Measurements from ENCODE around the gene KLHDC8B. TPM values are rescaled to one million over a fixed set of nuclear protein-coding genes. Genes with fewer than 3 reads are reported as not detected.
"Not testable (repeated sequence)": the region's sequence is repeated elsewhere in the genome, so short reads cannot be mapped to it uniquely, and the experiment has no call there.

The KLHDC8B gene
- total and polyA plus RNA-seq, 12 donors, result 127 to 501 (median 237) TPM

DNA sequence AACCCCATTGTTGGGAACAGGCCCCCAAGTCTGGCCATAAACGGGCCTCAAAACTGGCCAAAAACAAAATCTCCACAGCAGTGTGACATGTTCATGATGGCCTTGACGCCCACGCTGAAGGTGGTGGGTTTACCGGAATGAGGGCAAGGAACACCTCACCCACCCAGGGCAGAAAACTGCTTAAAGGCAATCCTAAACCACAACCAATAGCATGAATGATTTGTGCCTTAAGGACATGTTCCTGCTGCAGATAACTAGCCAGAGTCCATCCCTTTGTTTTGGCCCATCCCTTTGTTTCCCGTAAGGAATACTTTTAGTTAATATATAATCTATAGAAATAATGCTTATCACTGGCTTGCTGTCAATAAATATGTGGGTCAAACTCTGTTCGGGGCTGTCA lies 47.7 kb downstream of the KLHDC8B start:
- intact Hi-C loops (cut with DNase I), result no loop called here
- H3K27ac ChIP-seq, result peak overlapping the region in 3 of 5 donors; percentile 82 to 90 (median 88)
- H3K4me1 ChIP-seq (replicated peaks in 1 of 2), result peaks cover 15 to 20% of the 10 kb centered on the region in 2 donors
- no peaks in the 10 kb centered on the region for H3K27me3 ChIP-seq
- TF ChIP-seq, protein P1, sequence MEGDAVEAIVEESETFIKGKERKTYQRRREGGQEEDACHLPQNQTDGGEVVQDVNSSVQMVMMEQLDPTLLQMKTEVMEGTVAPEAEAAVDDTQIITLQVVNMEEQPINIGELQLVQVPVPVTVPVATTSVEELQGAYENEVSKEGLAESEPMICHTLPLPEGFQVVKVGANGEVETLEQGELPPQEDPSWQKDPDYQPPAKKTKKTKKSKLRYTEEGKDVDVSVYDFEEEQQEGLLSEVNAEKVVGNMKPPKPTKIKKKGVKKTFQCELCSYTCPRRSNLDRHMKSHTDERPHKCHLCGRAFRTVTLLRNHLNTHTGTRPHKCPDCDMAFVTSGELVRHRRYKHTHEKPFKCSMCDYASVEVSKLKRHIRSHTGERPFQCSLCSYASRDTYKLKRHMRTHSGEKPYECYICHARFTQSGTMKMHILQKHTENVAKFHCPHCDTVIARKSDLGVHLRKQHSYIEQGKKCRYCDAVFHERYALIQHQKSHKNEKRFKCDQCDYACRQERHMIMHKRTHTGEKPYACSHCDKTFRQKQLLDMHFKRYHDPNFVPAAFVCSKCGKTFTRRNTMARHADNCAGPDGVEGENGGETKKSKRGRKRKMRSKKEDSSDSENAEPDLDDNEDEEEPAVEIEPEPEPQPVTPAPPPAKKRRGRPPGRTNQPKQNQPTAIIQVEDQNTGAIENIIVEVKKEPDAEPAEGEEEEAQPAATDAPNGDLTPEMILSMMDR (IDR thresholded peaks at IDR 0.05), result no peak
- no peak for TF ChIP-seq POLR2A (IDR thresholded peaks at IDR 0.05)
- no peaks in the 10 kb centered on the region for H3K9me3 ChIP-seq (replicated peaks in 1 of 3)
- WGBS, 4 donors, result 70 to 82% (median 80%) methylated on average over 5 to 6 of the region's 6 CpGs
- no peak for DNase-seq
- no peak overlapping the region for H3K4me3 ChIP-seq
- H3K36me3 ChIP-seq (replicated peaks in 1 of 2), result no peaks in the 10 kb centered on the region

DNA sequence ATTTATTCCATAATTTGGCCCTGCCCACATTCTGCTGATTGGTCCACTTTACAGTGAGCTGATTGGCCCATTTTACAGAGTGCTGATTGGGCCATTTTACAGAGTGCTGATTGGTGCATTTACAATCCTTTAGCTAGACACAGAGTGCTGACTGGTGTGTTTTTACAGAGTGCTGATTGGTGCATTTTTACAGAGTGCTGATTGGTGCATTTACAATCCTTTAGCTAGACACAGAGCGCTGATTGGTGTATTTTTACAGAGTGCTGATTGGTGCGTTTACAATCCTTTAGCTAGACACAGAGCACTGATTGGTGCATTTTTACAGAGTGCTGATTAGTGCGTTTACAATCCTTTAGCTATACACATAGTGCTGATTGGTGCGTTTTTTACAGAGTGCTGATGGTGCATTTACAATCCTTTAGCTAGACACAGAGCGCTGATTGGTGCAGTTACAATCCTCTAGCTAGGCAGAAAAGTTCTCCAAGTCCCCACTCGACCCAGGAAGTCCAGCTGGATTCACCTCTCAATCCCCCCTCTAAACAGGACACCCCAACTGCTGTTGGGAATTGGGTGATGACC lies 49.7 kb downstream of the KLHDC8B start:
- DNase-seq; H3K9me3 ChIP-seq (replicated peaks in 1 of 3); H3K4me3 ChIP-seq; H3K36me3 ChIP-seq (replicated peaks in 1 of 2); H3K27ac ChIP-seq; intact Hi-C loops (cut with DNase I); H3K27me3 ChIP-seq: not testable (repeated sequence)
- 89 to 96% (median 94%) methylated on average over 5 to 6 of the region's 6 CpGs for WGBS, 4 donors
- peaks cover 13 to 15% of the 10 kb centered on the region in 2 donors for H3K4me1 ChIP-seq (replicated peaks in 1 of 2)

DNA sequence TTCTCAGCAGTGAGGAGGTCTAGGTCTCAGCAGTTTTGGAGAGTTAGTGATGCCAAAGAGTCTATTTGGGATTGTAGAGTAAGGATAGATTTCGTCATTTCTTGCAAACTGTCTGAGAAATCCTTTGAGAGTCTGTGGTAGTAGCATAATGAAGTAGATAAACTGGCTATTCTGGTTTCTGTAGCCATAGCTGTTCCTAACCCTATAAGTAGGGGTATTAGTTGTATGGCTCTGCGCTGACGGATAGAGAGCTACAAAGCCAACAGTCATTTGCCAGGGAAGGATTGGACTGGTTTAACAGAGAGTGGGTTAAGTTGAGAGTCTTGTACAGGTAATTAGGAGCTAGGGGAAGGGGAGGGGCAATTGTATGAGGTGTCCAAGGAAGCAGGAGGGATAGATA lies 50.6 kb downstream of the KLHDC8B start:
- 94 to 99% (median 98%) methylated on average over 3 of the region's 3 CpGs for WGBS, 4 donors
- Histone ChIP-seq H3K9me3 (replicated peaks in 1 of 3) (no peaks in the 10 kb centered on the region), H3K27me3 (no peaks in the 10 kb centered on the region), H3K27ac (no peak overlapping the region), H3K4me1 (replicated peaks in 1 of 2) (peaks cover 13 to 15% of the 10 kb centered on the region in 2 donors), H3K36me3 (replicated peaks in 1 of 2) (no peaks in the 10 kb centered on the region), H3K4me3 (no peak overlapping the region)
- no peak for DNase-seq
- no peak for TF ChIP-seq POLR2A (IDR thresholded peaks at IDR 0.05)
- TF ChIP-seq, protein P1 (IDR thresholded peaks at IDR 0.05), result no peak
- intact Hi-C loops (cut with DNase I), result no loop called here

Other genes starting within 250 kb of the KLHDC8B start
- 100 to 1,000 TPM in 4 of 9 donors, 10 to 100 TPM in 5; 38.8 to 174 (median 99.8) TPM for gene P4HTM, start 181.4 kb upstream of the KLHDC8B start, total RNA-seq
- gene P4HTM, start 181.4 kb upstream of the KLHDC8B start, polyA plus RNA-seq, result 100 to 1,000 TPM in 2 of 3 donors, 10 to 100 TPM in 1; 26.6 to 155 (median 129) TPM
- 100 to 1,000 TPM; 106 to 431 (median 168) TPM for gene WDR6, start 164.2 kb upstream of the KLHDC8B start, total RNA-seq
- gene WDR6, start 164.2 kb upstream of the KLHDC8B start, polyA plus RNA-seq, result 100 to 1,000 TPM in 2 of 3 donors, 10 to 100 TPM in 1; 86.0 to 699 (median 442) TPM
- 10 to 100 TPM; 18.4 to 87.9 (median 40.7) TPM for gene DALRD3, start 153.0 kb upstream of the KLHDC8B start, total RNA-seq
- 10 to 100 TPM; 22.8 to 65.2 (median 53.1) TPM for gene DALRD3, start 153.0 kb upstream of the KLHDC8B start, polyA plus RNA-seq
- gene NDUFAF3, start 149.5 kb upstream of the KLHDC8B start, total RNA-seq, result 100 to 1,000 TPM in 8 of 9 donors, 10 to 100 TPM in 1; 87.2 to 442 (median 171) TPM
- gene NDUFAF3, start 149.5 kb upstream of the KLHDC8B start, polyA plus RNA-seq, result 100 to 1,000 TPM; 102 to 578 (median 269) TPM
- 100 to 1,000 TPM; 113 to 225 (median 129) TPM for gene IMPDH2, start 142.2 kb upstream of the KLHDC8B start, total RNA-seq
- 100 to 1,000 TPM; 145 to 171 (median 152) TPM for gene IMPDH2, start 142.2 kb upstream of the KLHDC8B start, polyA plus RNA-seq
- gene QRICH1, start 77.5 kb upstream of the KLHDC8B start, total RNA-seq, result 100 to 1,000 TPM in 1 of 9 donors, 10 to 100 TPM in 8; 63.0 to 101 (median 82.9) TPM
- 10 to 100 TPM; 46.2 to 90.4 (median 69.0) TPM for gene QRICH1, start 77.5 kb upstream of the KLHDC8B start, polyA plus RNA-seq
- gene QARS1, start 66.8 kb upstream of the KLHDC8B start, total RNA-seq, result 100 to 1,000 TPM; 183 to 326 (median 263) TPM
- gene QARS1, start 66.8 kb upstream of the KLHDC8B start, polyA plus RNA-seq, result 100 to 1,000 TPM; 144 to 534 (median 353) TPM
- 100 to 1,000 TPM in 2 of 9 donors, 10 to 100 TPM in 7; 37.5 to 744 (median 86.9) TPM for gene USP19, start 50.8 kb upstream of the KLHDC8B start, total RNA-seq
- 10 to 100 TPM; 26.1 to 43.4 (median 27.8) TPM for gene USP19, start 50.8 kb upstream of the KLHDC8B start, polyA plus RNA-seq
- 1,000 to 10,000 TPM in 3 of 9 donors, 100 to 1,000 TPM in 6; 275 to 1,423 (median 784) TPM for gene LAMB2, start 38.5 kb upstream of the KLHDC8B start, total RNA-seq
- gene LAMB2, start 38.5 kb upstream of the KLHDC8B start, polyA plus RNA-seq, result 1,000 to 10,000 TPM in 2 of 3 donors, 100 to 1,000 TPM in 1; 346 to 1,805 (median 1,141) TPM
- 10 to 100 TPM; 23.5 to 46.4 (median 32.2) TPM for gene CCDC71, start 5.3 kb upstream of the KLHDC8B start, total RNA-seq
- gene CCDC71, start 5.3 kb upstream of the KLHDC8B start, polyA plus RNA-seq, result 10 to 100 TPM; 13.4 to 17.7 (median 15.7) TPM
- 1 to 10 TPM; 3.4 to 7.4 (median 5.3) TPM for gene C3orf62, start 105.6 kb downstream of the KLHDC8B start, total RNA-seq
- gene C3orf62, start 105.6 kb downstream of the KLHDC8B start, polyA plus RNA-seq, result 10 to 100 TPM in 2 of 3 donors, 1 to 10 TPM in 1; 7.9 to 17.9 (median 15.1) TPM
- gene USP4, start 168.5 kb downstream of the KLHDC8B start, total RNA-seq, result 10 to 100 TPM; 14.2 to 56.9 (median 39.0) TPM
- 10 to 100 TPM; 41.4 to 71.0 (median 53.4) TPM for gene USP4, start 168.5 kb downstream of the KLHDC8B start, polyA plus RNA-seq
- gene GPX1, start 186.8 kb downstream of the KLHDC8B start, total RNA-seq, result 1,000 to 10,000 TPM in 2 of 9 donors, 100 to 1,000 TPM in 7; 339 to 1,200 (median 514) TPM
- gene GPX1, start 186.8 kb downstream of the KLHDC8B start, polyA plus RNA-seq, result 100 to 1,000 TPM in 2 of 3 donors, 10 to 100 TPM in 1; 60.3 to 942 (median 567) TPM
- 100 to 1,000 TPM; 215 to 913 (median 430) TPM for gene RHOA, start 240.4 kb downstream of the KLHDC8B start, total RNA-seq
- gene RHOA, start 240.4 kb downstream of the KLHDC8B start, polyA plus RNA-seq, result 100 to 1,000 TPM; 185 to 796 (median 189) TPM
- 10 to 100 TPM; 31.5 to 83.3 (median 46.0) TPM for gene TCTA, start 240.8 kb downstream of the KLHDC8B start, total RNA-seq
- gene TCTA, start 240.8 kb downstream of the KLHDC8B start, polyA plus RNA-seq, result 100 to 1,000 TPM in 1 of 3 donors, 10 to 100 TPM in 2; 26.9 to 116 (median 33.7) TPM